H9 (cell line): ENCODE measurements around the gene CNRIP1. TPM values are rescaled to one million over a fixed set of nuclear protein-coding genes. Genes with fewer than 3 reads are reported as not detected.

Source experiments
- DNase-seq: peaks from one replicate; pipeline ENCODE4 v3.0.0-alpha.2; 2017
- H2AFZ ChIP-seq: one replicate; pipeline ENCODE4 v1.6.1; 2013; ENCODE audit warnings: mild to moderate bottlenecking, low read length, control low read depth, moderate library complexity
- H2AK5ac ChIP-seq: 2 replicates; pipeline ENCODE4 v1.6.1; 2013; ENCODE audit warnings: low read length, control low read depth, mixed read lengths; ENCODE audit not compliant: insufficient read length
- H2BK120ac ChIP-seq: one replicate; pipeline ENCODE4 v1.6.1; 2013; ENCODE audit warnings: low read depth, mild to moderate bottlenecking, low read length, control low read depth, inconsistent platforms; ENCODE audit not compliant: poor library complexity, severe bottlenecking
- H2BK12ac ChIP-seq: 2 replicates; pipeline ENCODE4 v1.6.1; 2013; ENCODE audit warnings: low read length, control low read depth, mixed read lengths, low read depth; ENCODE audit not compliant: insufficient read length
- H2BK15ac ChIP-seq: 2 replicates; pipeline ENCODE4 v1.6.1; 2013; ENCODE audit warnings: low read depth, low read length, control low read depth
- H2BK20ac ChIP-seq: one replicate; pipeline ENCODE4 v1.6.1; 2013; ENCODE audit warnings: low read depth, mild to moderate bottlenecking, low read length, control low read depth, inconsistent platforms; ENCODE audit not compliant: poor library complexity, severe bottlenecking
- H2BK5ac ChIP-seq: 2 replicates; pipeline ENCODE4 v1.6.1; 2013; ENCODE audit warnings: low read length, control low read depth, mixed read lengths; ENCODE audit not compliant: insufficient read length
- H3K14ac ChIP-seq: 2 replicates; pipeline ENCODE4 v1.6.1; 2013; ENCODE audit warnings: low read length, control low read depth; ENCODE audit not compliant: insufficient read depth
- H3K18ac ChIP-seq: 2 replicates; pipeline ENCODE4 v1.6.1; 2013; ENCODE audit warnings: low read depth, mild to moderate bottlenecking, mixed read lengths, low read length, control low read depth; ENCODE audit not compliant: insufficient read length
- H3K23ac ChIP-seq: 2 replicates; pipeline ENCODE4 v1.6.1; 2013; ENCODE audit warnings: low read length, control low read depth, mixed read lengths, low read depth; ENCODE audit not compliant: insufficient read length
- H3K23me2 ChIP-seq: 2 replicates; pipeline ENCODE4 v1.6.1; 2013; ENCODE audit warnings: low read depth, mild to moderate bottlenecking, mixed read lengths, low read length, control low read depth; ENCODE audit not compliant: insufficient read length, poor library complexity, severe bottlenecking
- H3K27ac ChIP-seq: 2 replicates; pipeline ENCODE4 v1.5.1; 2013; ENCODE audit warnings: low read length, control low read depth, mixed read lengths, low read depth; ENCODE audit not compliant: insufficient read length
- H3K27me3 ChIP-seq: 2 replicates; pipeline ENCODE4 v1.6.1; 2013; ENCODE audit warnings: low read length, control low read depth, inconsistent platforms; ENCODE audit not compliant: insufficient read depth
- H3K4ac ChIP-seq: 2 replicates; pipeline ENCODE4 v1.6.1; 2013; ENCODE audit warnings: low read depth, mild to moderate bottlenecking, control low read depth, inconsistent platforms, low read length, moderate library complexity
- H3K4me1 ChIP-seq: 2 replicates; pipeline ENCODE4 v1.6.1; 2013; ENCODE audit warnings: low read length, control low read depth, inconsistent platforms; ENCODE audit not compliant: insufficient read depth
- H3K4me2 ChIP-seq: 2 replicates; pipeline ENCODE4 v1.6.1; 2013; ENCODE audit warnings: low read length, control low read depth, mixed read lengths; ENCODE audit not compliant: insufficient read length, insufficient read depth
- H3K56ac ChIP-seq: 2 replicates; pipeline ENCODE4 v1.6.1; 2013; ENCODE audit warnings: low read depth, mild to moderate bottlenecking, mixed read lengths, low read length, control low read depth; ENCODE audit not compliant: insufficient read length
- H3K79me1 ChIP-seq: 2 replicates; pipeline ENCODE4 v1.6.1; 2013; ENCODE audit warnings: low read depth, mild to moderate bottlenecking, moderate library complexity, low read length, control low read depth, inconsistent platforms; ENCODE audit not compliant: insufficient read depth, poor library complexity, severe bottlenecking
- H3K79me2 ChIP-seq: 2 replicates; pipeline ENCODE4 v1.6.1; 2013; ENCODE audit warnings: low read length, control low read depth, inconsistent platforms; ENCODE audit not compliant: insufficient read depth
- H3K9ac ChIP-seq: 2 replicates; pipeline ENCODE4 v1.6.1; 2013; ENCODE audit warnings: low read length, control low read depth, mixed read lengths; ENCODE audit not compliant: insufficient read length; ENCODE audit errors: extremely low read depth
- H3K9me3 ChIP-seq: one replicate; pipeline ENCODE4 v1.6.1; 2013; ENCODE audit warnings: low read depth, low read length, inconsistent platforms; ENCODE audit not compliant: control insufficient read depth
- H3T11ph ChIP-seq: one replicate; pipeline ENCODE4 v1.6.1; 2013; ENCODE audit warnings: mild to moderate bottlenecking, low read length, control low read depth, inconsistent platforms
- H4K20me1 ChIP-seq: one replicate; pipeline ENCODE4 v1.6.1; 2013; ENCODE audit not compliant: control insufficient read depth, insufficient read length, insufficient read depth
- H4K5ac ChIP-seq: 2 replicates; pipeline ENCODE4 v1.6.1; 2013; ENCODE audit warnings: low read depth, mild to moderate bottlenecking, mixed read lengths, low read length, control low read depth; ENCODE audit not compliant: insufficient read length
- H4K8ac ChIP-seq: replicated peaks from 2 replicates; pipeline ENCODE4 v1.6.1; 2013; ENCODE audit warnings: low read length, control low read depth, mixed read lengths, low read depth; ENCODE audit not compliant: insufficient read length
- H4K91ac ChIP-seq: 2 replicates; pipeline ENCODE4 v1.6.1; 2013; ENCODE audit warnings: low read depth, mild to moderate bottlenecking, moderate library complexity, mixed read lengths, low read length, control low read depth; ENCODE audit not compliant: insufficient read length
- H3K27ac Mint-ChIP-seq, 3 experiments: 2 replicates in 2 of 3; 3 replicates in 1 of 3; pipeline ENCODE4 v1.8.0; 2020 to 2021; ENCODE audit warnings: mixed read lengths in 3 of 3, mild to moderate bottlenecking in 1 of 3, moderate library complexity in 1 of 3
- H3K27me3 Mint-ChIP-seq: 2 replicates; pipeline ENCODE4 v1.8.0; 2021; ENCODE audit warnings: low read depth, mild to moderate bottlenecking, moderate library complexity, mixed read lengths
- H3K36me3 Mint-ChIP-seq, 3 experiments: 2 replicates in 2 of 3; 3 replicates in 1 of 3; pipeline ENCODE4 v1.8.0; 2020 to 2021; ENCODE audit warnings: low read depth in 3 of 3, mixed read lengths in 3 of 3; ENCODE audit not compliant: insufficient read depth in 1 of 3
- H3K4me1 Mint-ChIP-seq, 2 experiments: 2 replicates each; pipeline ENCODE4 v1.8.0; 2020; ENCODE audit warnings: mixed read lengths in 2 of 2
- H3K4me3 Mint-ChIP-seq, 2 experiments: 2 replicates in 1 of 2; 3 replicates in 1 of 2; pipeline ENCODE4 v1.8.0; 2020 to 2021; ENCODE audit warnings: mild to moderate bottlenecking in 2 of 2, mixed read lengths in 2 of 2, moderate library complexity in 1 of 2
- H3K9me3 Mint-ChIP-seq, 2 experiments: 2 replicates in 1 of 2; 3 replicates in 1 of 2; pipeline ENCODE4 v1.8.0; 2020; ENCODE audit warnings: mild to moderate bottlenecking in 2 of 2, mixed read lengths in 2 of 2, moderate library complexity in 1 of 2
- WGBS: extraction: QIAGEN DNeasy Blood & Tissue Kit; methylation state at CpG from one replicate; pipeline ENCODE4 v1.1.7; 2013; ENCODE audit warnings: missing lambda C conversion rate, low lambda C conversion rate, mixed read lengths; ENCODE audit not compliant: insufficient read length; ENCODE audit errors: extremely low coverage; 5-methylcytosine and 5-hydroxymethylcytosine counted together
- total RNA-seq: library from RNA; stranded (reverse); gene quantifications from 2 replicates; pipeline ENCODE4 v1.2.1, GENCODE V29; 2021
- TF ChIP-seq, protein P1 (sequence below): fragments of 200-600 bp; sonication (generic); conservative IDR thresholded peaks from 3 replicates; pipeline ENCODE4 v1.8.0; 2021; ENCODE audit warnings: antibody characterized with exemption, mild to moderate bottlenecking

Gene CNRIP1
- total RNA-seq, 1 experiment from 2014 or later: 0.70 TPM

DNA sequence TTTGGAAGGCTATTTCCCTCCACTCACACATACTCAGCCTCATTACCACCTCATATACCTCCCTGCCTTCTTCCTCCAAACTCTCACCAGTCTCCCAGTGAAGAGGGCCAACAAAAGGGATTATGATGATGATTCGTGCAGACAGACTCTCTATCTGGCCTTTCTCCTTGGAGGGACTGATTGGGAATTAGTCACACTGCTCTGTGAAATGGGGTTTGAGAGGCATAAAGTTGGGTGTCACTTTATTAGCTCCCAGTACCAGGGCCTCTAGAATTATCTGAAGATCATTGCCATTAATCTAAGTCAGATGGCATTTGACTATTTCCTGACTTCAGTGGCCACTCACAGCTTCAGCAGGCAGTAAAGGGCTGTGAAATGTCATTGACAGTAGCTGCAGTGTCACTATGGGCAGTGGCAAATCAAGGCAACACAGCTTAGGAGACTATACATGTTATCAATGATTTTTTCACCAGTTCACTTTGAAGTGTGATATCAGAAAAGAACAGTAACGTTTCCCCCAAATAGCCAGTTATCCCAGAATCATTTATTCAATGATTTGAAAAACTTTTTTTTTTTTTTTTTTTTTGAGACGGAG is 17.4 kb downstream of the CNRIP1 start:
- no peak overlapping the region for H3T11ph ChIP-seq
- no peak overlapping the region for H3K4me2 ChIP-seq
- no CpG with 5 or more reads among the region's 3 CpGs for WGBS
- no peak overlapping the region for H3K18ac ChIP-seq
- TF ChIP-seq, protein P1, sequence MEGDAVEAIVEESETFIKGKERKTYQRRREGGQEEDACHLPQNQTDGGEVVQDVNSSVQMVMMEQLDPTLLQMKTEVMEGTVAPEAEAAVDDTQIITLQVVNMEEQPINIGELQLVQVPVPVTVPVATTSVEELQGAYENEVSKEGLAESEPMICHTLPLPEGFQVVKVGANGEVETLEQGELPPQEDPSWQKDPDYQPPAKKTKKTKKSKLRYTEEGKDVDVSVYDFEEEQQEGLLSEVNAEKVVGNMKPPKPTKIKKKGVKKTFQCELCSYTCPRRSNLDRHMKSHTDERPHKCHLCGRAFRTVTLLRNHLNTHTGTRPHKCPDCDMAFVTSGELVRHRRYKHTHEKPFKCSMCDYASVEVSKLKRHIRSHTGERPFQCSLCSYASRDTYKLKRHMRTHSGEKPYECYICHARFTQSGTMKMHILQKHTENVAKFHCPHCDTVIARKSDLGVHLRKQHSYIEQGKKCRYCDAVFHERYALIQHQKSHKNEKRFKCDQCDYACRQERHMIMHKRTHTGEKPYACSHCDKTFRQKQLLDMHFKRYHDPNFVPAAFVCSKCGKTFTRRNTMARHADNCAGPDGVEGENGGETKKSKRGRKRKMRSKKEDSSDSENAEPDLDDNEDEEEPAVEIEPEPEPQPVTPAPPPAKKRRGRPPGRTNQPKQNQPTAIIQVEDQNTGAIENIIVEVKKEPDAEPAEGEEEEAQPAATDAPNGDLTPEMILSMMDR: no peak
- H3K9ac ChIP-seq: no peak overlapping the region
- H3K56ac ChIP-seq: no peak overlapping the region
- no peak overlapping the region for H2BK12ac ChIP-seq
- H3K36me3 Mint-ChIP-seq: no peaks in the 10 kb centered on the region
- no peak overlapping the region for H2BK20ac ChIP-seq
- H2AK5ac ChIP-seq: no peak overlapping the region
- H2BK5ac ChIP-seq: no peak overlapping the region
- H2BK120ac ChIP-seq: no peak overlapping the region
- no peaks in the 10 kb centered on the region; the same call in 1 of the 2 replicates for H3K27me3 Mint-ChIP-seq
- H3K27ac Mint-ChIP-seq: no peak overlapping the region
- no peak overlapping the region for H3K14ac ChIP-seq
- H3K9me3 Mint-ChIP-seq: no peaks in the 10 kb centered on the region
- H4K8ac ChIP-seq: no peak overlapping the region
- H3K4ac ChIP-seq: no peak overlapping the region
- H3K23ac ChIP-seq: no peak overlapping the region
- no peak overlapping the region for H4K91ac ChIP-seq
- no peak overlapping the region for H2BK15ac ChIP-seq
- no peak overlapping the region for H4K5ac ChIP-seq
- H3K4me3 Mint-ChIP-seq: no peak overlapping the region
- DNase-seq: no peak
- H3K9me3 ChIP-seq: no peaks in the 10 kb centered on the region
- H2AFZ ChIP-seq: no peak overlapping the region
- H3K79me1 ChIP-seq: no peaks in the 10 kb centered on the region
- no peaks in the 10 kb centered on the region for H3K23me2 ChIP-seq
- no peaks in the 10 kb centered on the region for H3K27me3 ChIP-seq
- H3K4me1 Mint-ChIP-seq: no peaks in the 10 kb centered on the region
- H4K20me1 ChIP-seq: no peaks in the 10 kb centered on the region
- no peaks in the 10 kb centered on the region for H3K4me1 ChIP-seq
- no peak overlapping the region for H3K27ac ChIP-seq
- no peaks in the 10 kb centered on the region for H3K79me2 ChIP-seq
